ENCODE results near the gene TMEM19.

The TMEM19 gene

DNA sequence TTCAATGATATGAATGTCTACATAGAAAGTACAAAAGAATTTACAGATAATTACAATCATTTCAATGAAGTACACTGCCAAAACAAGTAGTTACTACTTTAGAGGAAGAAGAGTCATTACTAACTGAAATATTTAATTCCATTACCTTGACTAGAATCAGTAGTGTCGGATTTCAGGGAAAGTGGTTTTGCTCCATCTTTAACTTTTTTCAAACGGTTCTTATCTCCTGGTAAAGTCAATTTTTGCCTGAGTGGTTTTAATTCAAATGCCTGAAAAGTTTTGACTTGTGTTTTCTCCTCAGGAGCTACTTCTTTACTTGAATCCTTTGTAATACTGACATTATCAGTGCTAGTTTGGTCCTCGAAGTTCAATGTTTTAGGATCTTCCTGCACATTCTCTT, 29.1 kb upstream of the TMEM19 start:
- Mint-ChIP-seq H3K4me3 (peak overlapping the region; percentile 6), H3K4me1 (ENCODE audit: low read depth) (peaks cover 58% of the 10 kb centered on the region), H3K27ac (no peak overlapping the region), H3K27me3 (no peaks in the 10 kb centered on the region), H3K36me3 (peaks cover 31% of the 10 kb centered on the region), H3K9me3 (ENCODE audit: low read depth) (no peaks in the 10 kb centered on the region)

DNA sequence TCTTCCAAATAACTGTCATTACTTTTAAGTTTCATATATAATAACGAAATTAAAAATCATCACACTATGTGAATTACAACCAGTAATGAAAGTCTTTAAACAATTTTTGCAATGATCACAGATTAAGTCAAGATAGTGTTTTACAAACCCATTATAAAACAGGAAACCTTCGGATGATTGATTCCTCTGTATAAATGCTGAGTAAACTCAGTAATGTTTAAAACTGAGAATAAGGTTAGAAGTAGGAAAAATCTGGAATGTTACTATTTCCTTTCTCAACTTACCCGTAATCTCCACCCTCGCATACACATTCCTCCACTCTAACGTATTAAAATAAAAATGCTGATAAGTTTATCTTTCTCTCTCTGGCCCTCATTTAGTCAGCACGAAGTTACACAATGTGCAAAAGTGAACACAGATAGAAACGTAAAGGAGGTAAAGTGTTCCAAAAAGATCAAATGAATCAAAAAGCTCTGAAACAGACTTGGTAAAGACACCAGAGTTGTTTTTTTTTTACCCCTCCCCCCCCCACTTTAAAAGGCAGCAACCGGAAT, 23.8 kb upstream of the TMEM19 start:
- Mint-ChIP-seq H3K9me3 (ENCODE audit: low read depth) (peaks cover 2% of the 10 kb centered on the region), H3K4me1 (ENCODE audit: low read depth) (peaks cover 53% of the 10 kb centered on the region), H3K4me3 (peak overlapping the region; percentile 98), H3K27me3 (no peaks in the 10 kb centered on the region), H3K36me3 (peaks cover 26% of the 10 kb centered on the region), H3K27ac (peak overlapping the region; percentile 99)

DNA sequence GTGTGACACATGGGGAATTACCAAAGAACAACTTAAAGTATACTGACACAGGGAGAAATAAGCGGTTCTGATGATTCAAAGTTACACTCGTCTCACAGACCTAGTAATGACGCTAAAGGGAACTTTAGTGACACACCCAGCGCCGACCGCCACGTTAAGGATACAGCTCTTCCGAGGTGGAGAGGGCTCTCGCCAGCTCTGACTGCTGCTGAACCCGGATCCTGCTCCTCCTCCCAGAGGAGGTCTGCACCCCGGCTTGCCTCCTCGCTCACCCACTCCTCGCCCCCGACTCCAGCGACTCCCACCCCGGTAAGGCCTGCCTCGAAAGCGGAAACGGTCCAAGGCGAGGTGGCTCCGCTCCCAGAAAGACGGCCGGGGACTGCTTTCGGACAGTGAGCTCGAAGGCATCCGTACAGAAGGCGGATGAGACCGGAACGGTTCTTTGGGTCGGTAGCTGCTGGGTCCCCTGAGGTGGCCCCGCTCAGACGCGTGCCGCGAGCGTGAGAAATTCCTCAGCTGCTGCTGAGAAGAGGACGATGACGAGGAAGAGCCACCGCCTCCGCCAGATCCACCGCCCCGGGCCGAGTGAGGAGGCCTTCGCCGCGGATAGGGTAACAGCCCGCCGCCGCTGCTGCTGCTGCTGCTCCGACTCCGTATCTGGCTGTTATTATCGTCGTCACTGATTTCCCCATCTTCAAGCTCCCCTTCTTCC, 22.9 kb upstream of the TMEM19 start:
- peak overlapping the region; percentile 99 for H3K27ac Mint-ChIP-seq
- peaks cover 54% of the 10 kb centered on the region for H3K4me1 Mint-ChIP-seq (ENCODE audit: low read depth)
- peaks cover 28% of the 10 kb centered on the region for H3K36me3 Mint-ChIP-seq
- peaks cover 6% of the 10 kb centered on the region for H3K9me3 Mint-ChIP-seq (ENCODE audit: low read depth)
- H3K4me3 Mint-ChIP-seq = peak overlapping the region; percentile 98
- no peaks in the 10 kb centered on the region for H3K27me3 Mint-ChIP-seq

DNA sequence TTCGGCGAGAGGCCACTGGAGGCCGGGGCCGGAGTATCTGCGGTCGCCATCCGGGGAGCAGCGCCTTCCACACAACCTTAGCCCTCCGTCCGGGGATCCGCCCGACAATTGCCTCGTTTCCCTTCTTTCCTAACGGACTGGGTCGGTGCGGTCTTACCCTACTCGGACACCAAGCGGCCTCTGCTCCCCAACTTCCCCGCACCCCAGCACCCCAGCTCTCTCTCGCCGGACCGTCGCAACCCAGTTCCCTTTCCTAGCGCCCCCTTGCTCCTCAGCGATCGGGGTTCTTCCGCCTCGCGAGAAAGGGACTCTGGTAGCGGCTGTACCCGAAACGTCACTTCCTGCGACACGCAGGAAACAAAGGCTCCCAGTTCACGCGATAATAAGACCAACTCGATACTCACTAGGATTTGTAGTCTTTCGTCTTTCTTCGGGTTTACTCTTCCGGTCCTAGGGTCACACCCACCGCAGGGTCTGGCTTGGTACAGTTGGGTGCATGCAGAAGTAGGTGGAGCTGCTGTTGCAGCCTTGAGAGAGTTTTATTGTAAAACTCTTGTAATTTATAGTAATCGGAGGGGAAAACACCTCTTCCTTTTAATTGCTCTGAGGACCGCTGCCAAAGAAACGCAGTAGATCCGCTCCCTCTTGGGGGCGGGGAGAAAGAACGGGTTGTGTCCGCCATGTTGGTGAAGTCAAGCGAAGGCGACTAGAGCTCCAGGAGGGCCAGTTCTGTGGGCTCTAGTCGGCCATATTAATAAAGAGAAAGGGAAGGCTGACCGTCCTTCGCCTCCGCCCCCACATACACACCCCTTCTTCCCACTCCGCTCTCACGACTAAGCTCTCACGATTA, 22.1 kb upstream of the TMEM19 start, which contains the start of the genes THAP2 and ZFC3H1:
Gene THAP2 (plus strand): TSS at position 741 of the 850 bp plus-strand sequence. CDS start 209 bp downstream, outside the sequence.
Gene ZFC3H1 (minus strand): TSS at position 288 of the 850 bp plus-strand sequence. CDS start 238 bp downstream, at position 50.
- Mint-ChIP-seq H3K27me3 (no peaks in the 10 kb centered on the region), H3K36me3 (peaks cover 25% of the 10 kb centered on the region), H3K9me3 (ENCODE audit: low read depth) (peaks cover 6% of the 10 kb centered on the region), H3K4me1 (ENCODE audit: low read depth) (peaks cover 51% of the 10 kb centered on the region), H3K4me3 (peak within 1 kb of the TSS; percentile 98), H3K27ac (peak within 1 kb of the TSS; percentile 99)

DNA sequence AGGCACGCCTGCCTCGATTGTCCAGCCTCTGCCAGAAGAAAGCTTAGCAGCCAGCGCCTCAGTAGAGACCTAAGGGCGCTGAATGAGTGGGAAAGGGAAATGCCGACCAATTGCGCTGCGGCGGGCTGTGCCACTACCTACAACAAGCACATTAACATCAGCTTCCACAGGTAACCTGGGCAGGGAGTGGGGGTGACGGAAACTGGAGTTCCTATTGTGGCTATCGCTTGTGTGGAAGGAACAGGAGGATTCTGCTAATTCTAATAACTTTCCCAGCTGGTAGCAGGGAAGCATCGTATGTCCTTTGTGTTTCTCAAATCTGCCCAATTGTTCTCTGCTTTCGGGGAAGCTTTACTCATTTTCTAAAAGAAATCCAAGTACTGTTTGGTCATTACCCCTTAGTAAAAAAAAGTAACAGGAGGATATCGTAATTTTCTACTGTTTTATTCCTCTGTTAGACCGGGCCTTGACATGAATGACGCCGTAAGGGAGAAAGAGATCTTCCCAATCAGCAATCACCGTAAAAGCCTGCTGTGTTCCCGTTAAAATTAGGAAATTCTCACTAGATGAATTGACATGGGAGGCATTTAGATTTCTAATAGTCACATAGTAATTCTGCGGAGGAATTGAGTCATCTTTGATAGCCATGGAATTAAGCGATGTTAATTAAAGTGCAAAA, 21.3 kb upstream of the TMEM19 start:
- Mint-ChIP-seq H3K27ac (peak overlapping the region; percentile 99), H3K36me3 (peaks cover 18% of the 10 kb centered on the region), H3K4me3 (peak overlapping the region; percentile 98), H3K4me1 (ENCODE audit: low read depth) (peaks cover 44% of the 10 kb centered on the region), H3K9me3 (ENCODE audit: low read depth) (peaks cover 6% of the 10 kb centered on the region), H3K27me3 (no peaks in the 10 kb centered on the region)

DNA sequence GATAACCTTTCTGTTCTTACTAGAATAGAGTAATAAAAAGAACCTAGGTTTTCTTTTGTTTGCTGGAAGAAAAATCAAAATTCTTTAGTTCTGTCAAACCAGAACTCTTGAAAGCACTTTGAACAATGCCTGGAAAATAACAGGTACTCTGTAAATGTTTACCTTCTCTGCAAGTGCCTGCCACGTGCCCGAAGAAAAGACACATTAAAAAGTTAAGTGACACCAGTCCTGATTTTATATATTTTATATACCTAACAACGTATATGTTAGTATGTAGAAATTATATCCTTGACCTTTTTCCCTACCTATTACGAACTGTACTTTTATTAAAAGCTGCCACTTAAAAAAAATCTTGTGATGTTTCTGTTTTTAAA, 20.8 kb upstream of the TMEM19 start:
- Mint-ChIP-seq H3K27me3 (no peaks in the 10 kb centered on the region), H3K4me3 (peak overlapping the region; percentile 98), H3K27ac (peak overlapping the region; percentile 99), H3K36me3 (peaks cover 15% of the 10 kb centered on the region), H3K9me3 (ENCODE audit: low read depth) (peaks cover 6% of the 10 kb centered on the region), H3K4me1 (ENCODE audit: low read depth) (peaks cover 40% of the 10 kb centered on the region)

DNA sequence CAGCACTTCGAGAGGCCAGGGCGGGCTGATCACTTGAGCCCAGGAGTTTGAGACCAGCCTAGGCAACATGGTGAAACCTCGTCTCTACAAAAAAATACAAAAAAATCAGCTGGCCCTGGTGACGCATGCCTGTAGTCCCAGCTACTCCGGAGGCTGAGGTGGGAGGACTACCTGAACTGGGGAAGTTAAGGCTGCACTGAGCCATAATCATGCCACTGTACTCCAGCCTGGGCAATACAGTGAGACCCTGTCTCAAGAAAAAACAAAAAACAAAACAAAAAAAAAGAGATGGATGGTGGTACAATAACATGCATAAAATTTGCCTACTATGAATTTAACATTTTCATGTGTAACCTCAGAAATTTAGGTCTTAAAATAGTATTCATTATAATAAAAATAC, 19.6 kb upstream of the TMEM19 start:
- Mint-ChIP-seq H3K4me3 (no peak overlapping the region), H3K27me3 (no peaks in the 10 kb centered on the region), H3K27ac (peak overlapping the region; percentile 99), H3K4me1 (ENCODE audit: low read depth) (peaks cover 35% of the 10 kb centered on the region), H3K9me3 (ENCODE audit: low read depth) (peaks cover 6% of the 10 kb centered on the region), H3K36me3 (peaks cover 15% of the 10 kb centered on the region)

DNA sequence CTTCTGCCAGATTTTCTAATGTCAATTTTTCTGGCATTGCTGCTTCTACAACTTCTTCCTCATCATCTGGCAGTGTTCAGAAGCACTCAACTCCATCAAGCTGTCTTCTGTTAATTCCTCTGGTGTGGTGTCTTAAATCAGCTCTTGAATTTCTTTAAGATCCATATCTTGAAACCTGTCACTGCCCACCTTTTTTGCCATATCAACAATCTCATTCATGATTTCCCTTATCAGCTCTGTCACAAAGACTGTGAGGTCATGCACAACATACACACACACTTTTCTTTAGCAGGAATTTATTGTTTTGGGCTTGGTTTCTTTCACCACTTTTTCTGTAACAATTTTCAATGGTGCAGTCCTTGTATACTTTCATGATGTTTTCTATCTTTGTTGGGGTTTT, 14.6 kb upstream of the TMEM19 start:
- peaks cover 16% of the 10 kb centered on the region for H3K4me1 Mint-ChIP-seq (ENCODE audit: low read depth)
- H3K27me3 Mint-ChIP-seq = no peaks in the 10 kb centered on the region
- peaks cover 6% of the 10 kb centered on the region for H3K9me3 Mint-ChIP-seq (ENCODE audit: low read depth)
- H3K4me3 Mint-ChIP-seq = no peak overlapping the region
- peaks cover 10% of the 10 kb centered on the region for H3K36me3 Mint-ChIP-seq
- H3K27ac Mint-ChIP-seq = no peak overlapping the region

DNA sequence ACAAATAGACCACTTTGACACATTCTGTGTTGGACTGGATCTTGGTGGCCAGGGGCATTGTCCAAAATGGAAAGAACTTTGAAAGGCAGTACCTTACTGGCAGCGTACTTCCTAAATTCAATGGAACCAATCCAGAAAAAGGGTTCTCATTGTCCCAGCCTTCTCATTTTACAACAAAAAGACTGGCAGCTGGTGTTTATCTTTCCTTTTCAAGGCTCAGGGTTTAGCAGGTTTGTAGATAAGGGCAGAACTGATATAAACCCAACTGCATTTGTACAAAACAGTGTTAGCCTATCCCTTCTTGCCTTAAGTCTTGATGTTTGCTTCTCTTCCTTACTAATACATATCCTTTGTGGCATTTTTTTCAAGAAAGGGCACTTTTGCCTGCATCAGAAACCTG, 14.1 kb upstream of the TMEM19 start:
- Mint-ChIP-seq H3K27ac (no peak overlapping the region), H3K9me3 (ENCODE audit: low read depth) (peaks cover 6% of the 10 kb centered on the region)

DNA sequence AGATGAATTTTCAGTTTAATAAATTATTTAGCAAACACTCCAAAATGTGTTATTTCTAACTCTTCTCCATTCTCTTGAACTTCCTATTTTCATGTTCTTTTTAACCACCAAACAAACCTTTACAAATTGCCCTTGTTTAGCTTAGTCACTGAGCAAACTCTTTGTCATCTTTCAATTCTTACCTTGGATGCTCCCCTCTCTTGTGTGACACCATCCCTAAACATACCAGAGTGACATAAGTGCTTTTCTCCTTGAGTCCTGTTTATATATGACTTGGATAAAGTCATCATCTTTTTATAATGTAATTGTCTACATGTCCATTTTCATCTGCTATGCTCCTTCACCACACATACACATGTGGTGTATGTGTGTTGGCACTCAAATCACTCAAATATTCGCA, 3.4 kb upstream of the TMEM19 start:
- peaks cover 16% of the 10 kb centered on the region for H3K4me1 Mint-ChIP-seq (ENCODE audit: low read depth)

More for the DNA sequence above, 14.1 kb upstream of the TMEM19 start:
- Mint-ChIP-seq H3K4me3 (no peak overlapping the region), H3K36me3 (peaks cover 13% of the 10 kb centered on the region), H3K4me1 (ENCODE audit: low read depth) (peaks cover 16% of the 10 kb centered on the region), H3K27me3 (no peaks in the 10 kb centered on the region)

DNA sequence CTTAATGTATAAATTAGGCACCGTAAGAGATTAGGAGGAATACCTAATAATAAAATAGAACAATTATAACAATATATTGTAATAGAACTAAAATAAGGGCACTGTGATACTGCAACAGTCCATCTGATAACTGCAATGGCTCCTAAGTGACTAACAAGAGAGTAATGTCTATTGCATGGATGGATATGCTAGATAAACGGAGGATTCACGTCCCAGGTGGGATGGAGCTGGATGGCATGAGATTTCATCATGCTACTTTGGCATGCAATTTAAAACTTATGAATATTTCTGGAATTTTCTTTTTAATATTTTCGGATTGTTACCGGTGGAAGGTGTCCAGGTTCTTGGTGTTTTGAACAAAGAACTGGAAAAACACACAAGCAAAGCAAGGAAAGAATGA, 2.2 kb upstream of the TMEM19 start:
- H3K27ac Mint-ChIP-seq = no peak overlapping the region
- no peaks in the 10 kb centered on the region for H3K36me3 Mint-ChIP-seq
- no peaks in the 10 kb centered on the region for H3K9me3 Mint-ChIP-seq (ENCODE audit: low read depth)
- H3K27me3 Mint-ChIP-seq = no peaks in the 10 kb centered on the region
- H3K4me1 Mint-ChIP-seq (ENCODE audit: low read depth) = peaks cover 28% of the 10 kb centered on the region
- no peak overlapping the region for H3K4me3 Mint-ChIP-seq

More for the DNA sequence above, 3.4 kb upstream of the TMEM19 start:
- no peak overlapping the region for H3K27ac Mint-ChIP-seq
- H3K27me3 Mint-ChIP-seq = no peaks in the 10 kb centered on the region
- no peak overlapping the region for H3K4me3 Mint-ChIP-seq
- no peaks in the 10 kb centered on the region for H3K9me3 Mint-ChIP-seq (ENCODE audit: low read depth)
- H3K36me3 Mint-ChIP-seq = no peaks in the 10 kb centered on the region

DNA sequence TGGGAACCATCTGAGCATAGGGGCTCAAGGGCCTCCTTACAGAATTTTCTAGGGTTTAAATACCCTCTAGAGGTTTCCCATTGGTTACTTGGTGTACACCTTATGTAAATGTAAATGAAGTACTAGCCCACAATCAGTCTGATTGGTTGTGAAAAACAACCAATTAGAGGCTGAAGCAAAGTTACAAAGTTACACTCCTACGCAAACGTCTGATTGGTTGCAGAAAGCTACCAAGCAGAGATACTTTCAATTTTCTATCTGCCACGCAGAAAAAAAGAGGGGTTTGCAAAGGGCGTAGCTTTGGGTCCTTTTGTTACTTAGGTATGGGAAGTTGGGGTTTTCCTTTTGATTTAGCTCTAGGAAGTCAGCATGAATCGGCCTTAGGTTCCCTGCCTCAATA, 1.8 kb upstream of the TMEM19 start:
- H3K27me3 Mint-ChIP-seq = no peaks in the 10 kb centered on the region
- H3K4me1 Mint-ChIP-seq (ENCODE audit: low read depth) = peaks cover 30% of the 10 kb centered on the region
- no peaks in the 10 kb centered on the region for H3K9me3 Mint-ChIP-seq (ENCODE audit: low read depth)
- H3K36me3 Mint-ChIP-seq = no peaks in the 10 kb centered on the region
- H3K4me3 Mint-ChIP-seq = peak overlapping the region; percentile 51
- H3K27ac Mint-ChIP-seq = peak overlapping the region; percentile 46

DNA sequence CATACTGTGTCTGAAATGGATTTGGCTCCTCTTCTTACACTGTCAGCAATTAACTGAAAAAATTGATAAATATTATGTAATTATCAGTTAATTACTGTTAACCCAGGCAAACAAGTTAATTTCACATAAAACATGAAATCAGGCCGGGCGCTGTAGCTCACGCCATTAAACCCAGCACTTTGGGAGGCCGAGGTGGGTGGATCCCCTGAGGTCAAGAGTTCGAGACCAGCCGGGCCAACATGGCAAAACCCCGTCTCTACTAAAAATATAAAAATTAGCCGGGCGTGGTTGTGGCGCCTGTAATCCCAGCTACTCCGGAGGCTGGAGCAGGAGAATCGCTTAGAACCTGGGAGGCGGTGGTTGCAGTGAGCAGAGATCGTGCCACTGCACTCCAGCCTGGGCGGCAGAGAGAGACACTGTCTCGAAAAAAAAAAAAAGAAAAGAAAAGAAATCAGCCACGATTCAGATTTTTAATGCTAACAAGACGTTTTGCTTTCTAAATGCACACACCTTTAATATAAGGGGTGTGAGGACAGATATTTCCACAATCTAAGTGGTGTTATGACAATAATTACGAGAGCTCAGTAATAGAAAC, 473 bp upstream of the TMEM19 start:
- Mint-ChIP-seq H3K4me1 (ENCODE audit: low read depth) (peaks cover 37% of the 10 kb centered on the region), H3K36me3 (no peaks in the 10 kb centered on the region), H3K27me3 (no peaks in the 10 kb centered on the region), H3K9me3 (ENCODE audit: low read depth) (no peaks in the 10 kb centered on the region), H3K27ac (peak overlapping the region; percentile 98), H3K4me3 (peak overlapping the region; percentile 98)

DNA sequence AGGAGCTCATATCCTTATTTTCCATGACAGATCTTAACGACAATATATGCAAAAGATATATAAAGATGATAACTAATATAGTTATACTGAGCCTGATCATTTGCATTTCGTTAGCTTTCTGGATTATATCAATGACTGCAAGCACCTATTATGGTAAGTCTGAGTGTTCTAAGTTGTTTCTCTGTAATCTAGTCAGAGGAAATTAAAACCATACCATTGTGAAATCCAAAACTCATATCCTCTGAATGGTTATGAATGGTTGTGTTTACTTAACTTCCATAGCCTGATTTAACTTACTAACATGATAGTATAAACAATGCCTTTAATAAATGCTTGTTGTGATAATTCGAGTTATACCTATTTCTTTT, 760 bp downstream of the TMEM19 start:
- no peaks in the 10 kb centered on the region for H3K9me3 Mint-ChIP-seq (ENCODE audit: low read depth)
- H3K4me3 Mint-ChIP-seq = peak overlapping the region; percentile 98
- H3K27me3 Mint-ChIP-seq = no peaks in the 10 kb centered on the region
- H3K36me3 Mint-ChIP-seq = no peaks in the 10 kb centered on the region
- H3K27ac Mint-ChIP-seq = peak overlapping the region; percentile 98
- H3K4me1 Mint-ChIP-seq (ENCODE audit: low read depth) = peaks cover 41% of the 10 kb centered on the region

All from activated naive CD8-positive, alpha-beta T cell (primary cell).